Fibroblast of lung (primary cell): ENCODE results near the gene TAF1C. TPM values are rescaled to one million over a fixed set of nuclear protein-coding genes. Genes with fewer than 3 reads are reported as not detected.

ENCODE experiments used
- DNase-seq, 2 donors: peaks; one replicate each; pipeline versions ENCODE4 v3.0.0 to v3.0.0-alpha.2; 2010; ENCODE audit warnings: low read depth in 2 of 2
- H2AFZ ChIP-seq: 2 replicates; pipeline ENCODE4 v1.5.1; 2012; ENCODE audit warnings: low read length, control low read depth, inconsistent platforms
- H3K27ac ChIP-seq: 2 replicates; pipeline ENCODE4 v1.5.1; 2011; ENCODE audit warnings: low read length, control low read depth; ENCODE audit not compliant: insufficient read depth
- H3K27me3 ChIP-seq: 2 replicates; pipeline ENCODE4 v1.5.1; 2011; ENCODE audit warnings: mild to moderate bottlenecking, low read length; ENCODE audit not compliant: control insufficient read depth, insufficient read depth
- H3K36me3 ChIP-seq: 2 replicates; pipeline ENCODE4 v1.5.1; 2011; ENCODE audit warnings: low read length; ENCODE audit not compliant: control insufficient read depth, insufficient read depth
- H3K4me1 ChIP-seq: 2 replicates; pipeline ENCODE4 v1.5.1; 2011; ENCODE audit warnings: low read length; ENCODE audit not compliant: control insufficient read depth, insufficient read depth; ENCODE audit errors: extremely low read depth
- H3K4me2 ChIP-seq: 2 replicates; pipeline ENCODE4 v1.5.1; 2011; ENCODE audit warnings: low read length, control low read depth; ENCODE audit not compliant: insufficient read depth; ENCODE audit errors: extremely low read depth
- H3K4me3 ChIP-seq, 4 experiments: fragments of 200-600 bp in 1 of 4; sonication (generic) in 1 of 4; replicated peaks in 1 of 4; 2 replicates each; pipeline ENCODE4 v1.5.1; 2011 to 2016; ENCODE audit warnings: low read length in 4 of 4, low read depth in 3 of 4, mild to moderate bottlenecking in 3 of 4, control low read depth in 2 of 4, inconsistent platforms in 1 of 4, mixed read lengths in 1 of 4; ENCODE audit not compliant: insufficient read depth in 1 of 4; ENCODE audit errors: control extremely low read depth in 1 of 4
- H3K79me2 ChIP-seq: 2 replicates; pipeline ENCODE4 v1.5.1; 2012; ENCODE audit warnings: mild to moderate bottlenecking, low read length, inconsistent platforms; ENCODE audit not compliant: control insufficient read depth, insufficient read depth
- H3K9ac ChIP-seq: 2 replicates; pipeline ENCODE4 v1.5.1; 2011; ENCODE audit warnings: mild to moderate bottlenecking, low read length, control low read depth; ENCODE audit not compliant: insufficient read depth
- H3K9me3 ChIP-seq: 2 replicates; pipeline ENCODE4 v1.5.1; 2012; ENCODE audit warnings: low read depth, low read length; ENCODE audit not compliant: control insufficient read depth, insufficient read depth
- H4K20me1 ChIP-seq: 2 replicates; pipeline ENCODE4 v1.5.1; 2011; ENCODE audit warnings: low read length; ENCODE audit not compliant: control insufficient read depth, insufficient read depth; ENCODE audit errors: extremely low read depth
- EZH2 ChIP-seq: IDR thresholded peaks from 2 replicates; pipeline ENCODE4 v1.5.1; 2012; ENCODE audit warnings: low read length, control low read depth, mild to moderate bottlenecking; ENCODE audit errors: missing control alignments
- polyA plus RNA-seq, 2 donors: library from polyadenylated mRNA; depleted of rRNA in 1 of 2; stranded (reverse) in 1 of 2; unstranded in 1 of 2; fragments of >200 nt; gene quantifications; 2 replicates each; pipeline ENCODE4 v1.2.1, GENCODE V29; 2011 to 2012; ENCODE audit warnings: missing spikeins in 1 of 2
- total RNA-seq: library from RNA; depleted of rRNA; stranded (reverse); fragments of >200 nt; gene quantifications from 2 replicates; pipeline ENCODE4 v1.2.1, GENCODE V29; 2014
- TF ChIP-seq, protein P1 (sequence below), 2 donors: IDR thresholded peaks in 1 of 2; conservative IDR thresholded peaks in 1 of 2; 1 replicate in 1 of 2; 2 replicates in 1 of 2; pipeline ENCODE4 v1.5.1; 2011 to 2012; ENCODE audit warnings: low read length in 2 of 2, control low read depth in 1 of 2, inconsistent platforms in 1 of 2, low read depth in 1 of 2, mild to moderate bottlenecking in 1 of 2

Gene TAF1C
- total and polyA plus RNA-seq, 2 donors (not counting 1 experiment from before 2014, with no cell fraction given) = 9.3 to 12.9 TPM

GRCh38 chr16:84141143-84141670 is 45.6 kb downstream of the TAF1C start:
- H2AFZ ChIP-seq = no peak overlapping the region
- DNase-seq = no peak
- no peaks in the 10 kb centered on the region for H3K9me3 ChIP-seq
- peaks cover 2% of the 10 kb centered on the region for H3K4me1 ChIP-seq
- no peaks in the 10 kb centered on the region for H4K20me1 ChIP-seq
- no peaks in the 10 kb centered on the region for H3K36me3 ChIP-seq
- no peaks in the 10 kb centered on the region for H3K27me3 ChIP-seq
- no peak overlapping the region for H3K9ac ChIP-seq
- peaks cover 14% of the 10 kb centered on the region for H3K79me2 ChIP-seq
- no peak overlapping the region for H3K4me3 ChIP-seq
- H3K27ac ChIP-seq = no peak overlapping the region
- TF ChIP-seq, protein P1, sequence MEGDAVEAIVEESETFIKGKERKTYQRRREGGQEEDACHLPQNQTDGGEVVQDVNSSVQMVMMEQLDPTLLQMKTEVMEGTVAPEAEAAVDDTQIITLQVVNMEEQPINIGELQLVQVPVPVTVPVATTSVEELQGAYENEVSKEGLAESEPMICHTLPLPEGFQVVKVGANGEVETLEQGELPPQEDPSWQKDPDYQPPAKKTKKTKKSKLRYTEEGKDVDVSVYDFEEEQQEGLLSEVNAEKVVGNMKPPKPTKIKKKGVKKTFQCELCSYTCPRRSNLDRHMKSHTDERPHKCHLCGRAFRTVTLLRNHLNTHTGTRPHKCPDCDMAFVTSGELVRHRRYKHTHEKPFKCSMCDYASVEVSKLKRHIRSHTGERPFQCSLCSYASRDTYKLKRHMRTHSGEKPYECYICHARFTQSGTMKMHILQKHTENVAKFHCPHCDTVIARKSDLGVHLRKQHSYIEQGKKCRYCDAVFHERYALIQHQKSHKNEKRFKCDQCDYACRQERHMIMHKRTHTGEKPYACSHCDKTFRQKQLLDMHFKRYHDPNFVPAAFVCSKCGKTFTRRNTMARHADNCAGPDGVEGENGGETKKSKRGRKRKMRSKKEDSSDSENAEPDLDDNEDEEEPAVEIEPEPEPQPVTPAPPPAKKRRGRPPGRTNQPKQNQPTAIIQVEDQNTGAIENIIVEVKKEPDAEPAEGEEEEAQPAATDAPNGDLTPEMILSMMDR (conservative IDR thresholded peaks at IDR 0.05 in 1 of 2, IDR thresholded peaks at IDR 0.05 in 1 of 2; ENCODE audit: low read depth in 1 of 2, low read length in 2 of 2) = no peak
- no peak for TF ChIP-seq EZH2
- H3K4me2 ChIP-seq = no peak overlapping the region

GRCh38 chr16:84139628-84140258 is 47.1 kb downstream of the TAF1C start:
- TF ChIP-seq, protein P1 (conservative IDR thresholded peaks at IDR 0.05 in 1 of 2, IDR thresholded peaks at IDR 0.05 in 1 of 2; ENCODE audit: low read depth in 1 of 2, low read length in 2 of 2) = no peak
- no peak for TF ChIP-seq EZH2
- Histone ChIP-seq H3K79me2 (peaks cover 14% of the 10 kb centered on the region), H3K4me2 (no peak overlapping the region)

DNA sequence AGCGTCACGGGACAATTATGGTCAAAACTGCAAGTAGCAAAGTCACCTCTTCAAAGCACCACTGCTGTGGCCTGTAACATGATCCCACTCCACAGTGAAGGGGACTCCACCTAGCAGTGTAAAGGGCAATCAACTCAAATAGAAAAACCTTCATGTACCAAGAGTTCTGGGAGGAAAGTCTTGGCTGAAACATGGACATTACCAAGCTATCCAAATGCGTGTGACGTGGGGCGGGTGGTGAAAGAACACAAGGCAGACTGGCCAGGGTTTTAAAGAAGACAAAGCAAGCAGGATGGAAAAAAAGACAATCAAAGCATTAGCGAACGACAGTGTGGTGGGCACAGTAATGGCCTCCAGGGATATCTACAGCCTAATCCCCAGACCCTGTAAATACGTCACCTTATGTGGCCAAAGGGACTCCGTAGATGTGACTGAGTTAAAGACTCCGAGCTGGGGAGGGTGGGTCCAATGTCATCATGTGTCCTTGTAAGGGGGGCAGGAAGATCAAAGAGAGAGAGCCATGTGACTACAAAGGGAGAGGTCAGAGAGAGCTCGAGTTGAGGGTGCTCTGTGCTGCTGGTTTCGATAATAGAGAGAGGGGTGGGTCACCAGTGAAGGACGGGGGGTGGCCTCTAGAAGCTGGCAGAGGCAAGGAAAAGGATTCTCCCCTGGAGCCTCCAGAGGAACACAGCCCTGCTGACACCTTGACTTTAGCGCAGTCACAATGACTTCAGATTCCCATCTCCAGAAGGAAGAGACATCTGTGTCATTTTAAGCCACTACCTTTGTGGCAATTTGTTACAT is 47.8 kb downstream of the TAF1C start:
- no peaks in the 10 kb centered on the region for H4K20me1 ChIP-seq
- H3K27ac ChIP-seq = no peak overlapping the region
- H3K36me3 ChIP-seq = no peaks in the 10 kb centered on the region
- no peak overlapping the region for H3K9ac ChIP-seq
- peaks cover 9% of the 10 kb centered on the region for H3K79me2 ChIP-seq
- H3K4me2 ChIP-seq = no peak overlapping the region
- H3K4me1 ChIP-seq = no peaks in the 10 kb centered on the region
- DNase-seq = peak; percentile 54
- TF ChIP-seq, protein P1 (conservative IDR thresholded peaks at IDR 0.05 in 1 of 2, IDR thresholded peaks at IDR 0.05 in 1 of 2; ENCODE audit: low read depth in 1 of 2, low read length in 2 of 2) = no peak
- TF ChIP-seq EZH2 = no peak
- no peak overlapping the region for H2AFZ ChIP-seq
- no peaks in the 10 kb centered on the region for H3K27me3 ChIP-seq
- no peaks in the 10 kb centered on the region for H3K9me3 ChIP-seq
- no peak overlapping the region for H3K4me3 ChIP-seq

More at GRCh38 chr16:84139628-84140258, 47.1 kb downstream of the TAF1C start:
- Histone ChIP-seq H3K4me3 (no peak overlapping the region), H3K9me3 (no peaks in the 10 kb centered on the region), H3K4me1 (no peaks in the 10 kb centered on the region), H3K27me3 (no peaks in the 10 kb centered on the region), H3K36me3 (no peaks in the 10 kb centered on the region), H2AFZ (no peak overlapping the region), H4K20me1 (no peaks in the 10 kb centered on the region), H3K9ac (no peak overlapping the region), H3K27ac (no peak overlapping the region)
- DNase-seq = no peak
